ENCODE data around the gene PAIP1. TPM values are rescaled to one million over a fixed set of nuclear protein-coding genes. Genes with fewer than 3 reads are reported as not detected.

Gene PAIP1
- total RNA-seq, 4 donors from 2014 or later: 123 to 184 (median 161) TPM

DNA sequence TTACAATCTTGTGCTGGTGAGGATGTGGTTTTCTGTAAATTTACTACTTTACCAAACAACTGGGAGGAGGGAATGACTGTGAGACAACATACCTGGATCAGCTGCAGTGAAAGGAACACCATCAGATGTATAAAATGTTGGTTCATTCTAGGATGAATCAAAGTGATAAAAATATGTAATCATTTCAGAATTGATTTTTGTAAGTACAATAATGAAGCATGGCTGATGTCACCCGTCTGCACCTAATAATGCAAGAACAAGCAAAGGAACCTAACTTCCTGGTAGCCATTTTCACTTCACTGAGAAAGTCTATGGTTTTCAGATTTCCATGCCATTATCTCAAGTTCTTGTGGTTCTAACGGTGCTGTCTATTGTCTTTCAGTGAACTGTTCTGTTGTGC is 23.2 kb downstream of the PAIP1 start:
- DNase-seq: no peak
- H3K4me3 ChIP-seq: no peak overlapping the region
- no peak for TF ChIP-seq POLR2A (IDR thresholded peaks at IDR 0.05)
- TF ChIP-seq, protein P1, sequence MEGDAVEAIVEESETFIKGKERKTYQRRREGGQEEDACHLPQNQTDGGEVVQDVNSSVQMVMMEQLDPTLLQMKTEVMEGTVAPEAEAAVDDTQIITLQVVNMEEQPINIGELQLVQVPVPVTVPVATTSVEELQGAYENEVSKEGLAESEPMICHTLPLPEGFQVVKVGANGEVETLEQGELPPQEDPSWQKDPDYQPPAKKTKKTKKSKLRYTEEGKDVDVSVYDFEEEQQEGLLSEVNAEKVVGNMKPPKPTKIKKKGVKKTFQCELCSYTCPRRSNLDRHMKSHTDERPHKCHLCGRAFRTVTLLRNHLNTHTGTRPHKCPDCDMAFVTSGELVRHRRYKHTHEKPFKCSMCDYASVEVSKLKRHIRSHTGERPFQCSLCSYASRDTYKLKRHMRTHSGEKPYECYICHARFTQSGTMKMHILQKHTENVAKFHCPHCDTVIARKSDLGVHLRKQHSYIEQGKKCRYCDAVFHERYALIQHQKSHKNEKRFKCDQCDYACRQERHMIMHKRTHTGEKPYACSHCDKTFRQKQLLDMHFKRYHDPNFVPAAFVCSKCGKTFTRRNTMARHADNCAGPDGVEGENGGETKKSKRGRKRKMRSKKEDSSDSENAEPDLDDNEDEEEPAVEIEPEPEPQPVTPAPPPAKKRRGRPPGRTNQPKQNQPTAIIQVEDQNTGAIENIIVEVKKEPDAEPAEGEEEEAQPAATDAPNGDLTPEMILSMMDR (IDR thresholded peaks at IDR 0.05 in 4 of 5, conservative IDR thresholded peaks at IDR 0.05 in 1 of 5): no peak
- no peaks in the 10 kb centered on the region for H3K9me3 ChIP-seq
- H3K27me3 ChIP-seq: no peaks in the 10 kb centered on the region
- no peak for ATAC-seq
- H3K36me3 ChIP-seq: peaks cover 0 to 85% of the 10 kb centered on the region in 2 donors
- in situ Hi-C loops (cut with MboI; ENCODE audit: low sequenced_read_pairs in 4 of 4) (no loop called here), intact Hi-C loops (cut with DNase I; ENCODE audit: low total_unique reads) (no loop called here)
- H3K4me1 ChIP-seq: no peaks in the 10 kb centered on the region
- no peak overlapping the region for H3K27ac ChIP-seq

DNA sequence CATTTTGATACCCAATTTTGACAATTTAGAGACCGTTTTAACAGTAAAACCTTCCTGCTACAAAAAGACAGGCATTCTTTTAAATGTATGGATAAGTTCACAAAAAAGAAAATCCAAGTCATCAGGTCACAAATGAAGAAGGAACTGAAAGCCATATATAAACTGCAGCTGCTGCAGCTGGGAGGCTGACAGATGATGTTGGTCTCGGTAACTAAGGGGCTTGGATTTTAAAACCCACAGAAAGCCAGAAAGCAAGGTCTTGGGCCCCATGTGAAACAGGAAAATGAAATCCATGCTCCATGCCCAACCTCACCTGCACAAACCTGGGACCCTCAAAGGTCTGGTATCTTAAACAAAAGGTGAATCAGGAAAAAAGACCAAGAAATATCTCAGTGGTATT is 26.2 kb downstream of the PAIP1 start:
- ATAC-seq (no peak), DNase-seq (no peak)
- Histone ChIP-seq H3K9me3 (no peaks in the 10 kb centered on the region), H3K27ac (no peak overlapping the region), H3K4me3 (no peak overlapping the region), H3K27me3 (no peaks in the 10 kb centered on the region), H3K4me1 (no peaks in the 10 kb centered on the region), H3K36me3 (peaks cover 0 to 85% of the 10 kb centered on the region in 2 donors)
- intact Hi-C loops (cut with DNase I; ENCODE audit: low total_unique reads): no loop called here
- in situ Hi-C loops (cut with MboI; ENCODE audit: low sequenced_read_pairs in 4 of 4): no loop called here
- TF ChIP-seq POLR2A (IDR thresholded peaks at IDR 0.05): no peak
- TF ChIP-seq, protein P1 (IDR thresholded peaks at IDR 0.05 in 4 of 5, conservative IDR thresholded peaks at IDR 0.05 in 1 of 5): no peak

DNA sequence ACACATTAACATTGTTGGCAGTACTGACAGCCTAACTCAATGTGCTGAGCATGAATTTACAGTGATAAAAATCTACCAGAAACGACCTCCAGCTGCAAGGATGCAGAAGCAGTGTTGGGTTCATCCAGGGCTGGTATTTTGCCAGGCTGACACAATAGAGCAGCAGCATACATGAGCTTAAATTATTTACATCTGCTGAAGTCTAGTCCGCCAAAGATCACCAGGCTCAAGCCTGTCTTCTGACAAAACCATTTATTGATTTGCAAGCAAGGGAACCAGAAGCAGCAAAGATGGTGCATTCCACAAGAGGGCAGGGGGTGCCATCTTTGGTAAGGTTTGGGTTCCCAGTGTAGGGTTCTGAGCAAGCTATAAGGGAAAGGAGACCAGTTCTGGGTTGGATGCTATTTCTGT is 33.2 kb downstream of the PAIP1 start:
- Histone ChIP-seq H3K4me3 (no peak overlapping the region), H3K9me3 (no peaks in the 10 kb centered on the region), H3K4me1 (no peaks in the 10 kb centered on the region), H3K27me3 (no peaks in the 10 kb centered on the region), H3K36me3 (peaks cover 0 to 40% of the 10 kb centered on the region in 2 donors), H3K27ac (no peak overlapping the region)
- intact Hi-C loops (cut with DNase I; ENCODE audit: low total_unique reads): no loop called here
- no peak for TF ChIP-seq POLR2A (IDR thresholded peaks at IDR 0.05)
- TF ChIP-seq, protein P1 (IDR thresholded peaks at IDR 0.05 in 4 of 5, conservative IDR thresholded peaks at IDR 0.05 in 1 of 5): no peak
- ATAC-seq: no peak
- no peak for DNase-seq
- in situ Hi-C loops (cut with MboI; ENCODE audit: low sequenced_read_pairs in 4 of 4): no loop called here

DNA sequence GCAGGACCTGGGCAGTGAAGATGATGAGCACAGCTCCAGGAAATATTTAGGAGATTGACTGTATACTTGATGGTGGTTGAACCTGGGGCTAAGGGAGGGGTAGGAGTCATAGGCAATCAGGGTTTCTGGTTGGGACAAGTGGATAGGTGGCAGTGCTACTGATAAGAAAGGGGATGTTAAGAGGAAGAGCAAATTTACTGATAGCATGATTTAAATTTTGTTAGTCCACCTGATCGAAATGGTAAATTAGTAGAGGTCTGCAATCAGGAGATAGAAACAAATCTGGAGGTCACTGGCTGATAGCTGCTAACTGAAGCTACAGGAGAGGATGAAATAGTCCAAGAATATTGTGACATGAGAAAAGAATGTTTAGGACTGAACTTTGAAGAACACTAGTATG is 36.3 kb downstream of the PAIP1 start:
- H3K4me3 ChIP-seq: no peak overlapping the region
- H3K36me3 ChIP-seq: peaks cover 0 to 20% of the 10 kb centered on the region in 2 donors
- in situ Hi-C loops (cut with MboI; ENCODE audit: low sequenced_read_pairs in 4 of 4) (no loop called here), intact Hi-C loops (cut with DNase I; ENCODE audit: low total_unique reads) (no loop called here)
- no peak for ATAC-seq
- TF ChIP-seq, protein P1 (IDR thresholded peaks at IDR 0.05 in 4 of 5, conservative IDR thresholded peaks at IDR 0.05 in 1 of 5): no peak
- no peak for TF ChIP-seq POLR2A (IDR thresholded peaks at IDR 0.05)
- H3K4me1 ChIP-seq: peaks cover 2% of the 10 kb centered on the region in 2 donors
- no peaks in the 10 kb centered on the region for H3K9me3 ChIP-seq
- no peak for DNase-seq
- no peak overlapping the region for H3K27ac ChIP-seq
- no peaks in the 10 kb centered on the region for H3K27me3 ChIP-seq

DNA sequence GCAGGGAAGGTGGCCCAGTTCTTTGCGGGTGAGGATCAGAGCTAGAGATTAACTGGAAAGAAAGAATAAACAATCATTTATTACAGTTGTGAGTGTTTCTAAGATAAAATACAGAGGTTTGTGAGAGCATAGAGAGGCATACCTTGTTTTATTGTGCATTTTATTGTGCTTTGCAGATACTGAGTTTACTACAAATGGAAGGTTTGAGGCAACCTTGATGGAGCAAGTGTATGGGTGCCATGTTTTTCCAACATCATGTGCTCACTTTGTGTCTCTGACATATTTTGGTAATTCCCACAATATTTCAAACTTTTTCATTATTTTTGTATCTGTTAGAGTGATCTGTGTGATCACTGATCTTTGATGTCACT is 41.2 kb downstream of the PAIP1 start:
- no peaks in the 10 kb centered on the region for H3K36me3 ChIP-seq
- peak overlapping the region; percentile 69 to 83 (median 81) for H3K4me3 ChIP-seq
- in situ Hi-C loops (cut with MboI; ENCODE audit: low sequenced_read_pairs in 4 of 4) (no loop called here), intact Hi-C loops (cut with DNase I; ENCODE audit: low total_unique reads) (loop anchor here (1.0 to 10.0 kb wide), 3 partner anchors 31 to 201 kb away; partner anchors contain the start of gene HMGCS1)
- TF ChIP-seq, protein P1 (IDR thresholded peaks at IDR 0.05 in 4 of 5, conservative IDR thresholded peaks at IDR 0.05 in 1 of 5): no peak
- no peak for TF ChIP-seq POLR2A (IDR thresholded peaks at IDR 0.05)
- H3K9me3 ChIP-seq: no peaks in the 10 kb centered on the region
- peaks cover 12% of the 10 kb centered on the region in 2 donors for H3K4me1 ChIP-seq
- ATAC-seq: peak; percentile 1 to 8
- no peak for DNase-seq
- no peaks in the 10 kb centered on the region for H3K27me3 ChIP-seq
- peak overlapping the region; percentile 80 to 90 (median 85) for H3K27ac ChIP-seq
